Astrocyte of the spinal cord (primary cell): ENCODE results near the gene PCDHGB3.
A peak's percentile ranks its signal among the peaks of the same experiment; 100 is the strongest.
"Not testable (repeated sequence)": the region's sequence is repeated elsewhere in the genome, so short reads cannot be mapped to it uniquely, and the experiment has no call there.

Experiments used
- DNase-seq: peaks from one replicate; pipeline ENCODE4 v3.0.0; 2011; ENCODE audit warnings: low read depth, low spot score
- H3K4me3 ChIP-seq: 2 replicates; pipeline ENCODE4 v1.5.1; 2011; ENCODE audit warnings: low read depth, mild to moderate bottlenecking, low read length, moderate library complexity
- CTCF ChIP-seq: IDR thresholded peaks from 2 replicates; pipeline ENCODE4 v1.5.1; 2012; ENCODE audit warnings: low read depth, mild to moderate bottlenecking, low read length, inconsistent platforms
- in situ Hi-C: cut with HindIII; loops from 2 replicates; pipeline ENCODE4 v1.10.0; 2017; ENCODE audit warnings: low sequenced_read_pairs

Gene PCDHGB3

GRCh38 chr5:141338538-141339306, 31.3 kb upstream of the PCDHGB3 start, which contains the start of gene PCDHGA2:
PCDHGA2 (plus strand) TSS chr5:141338760.
- peak; percentile 56 for TF ChIP-seq CTCF
- in situ Hi-C loops: no loop called here
- H3K4me3 ChIP-seq: peak within 1 kb of the TSS; percentile 31
- DNase-seq: peak; percentile 67

DNA sequence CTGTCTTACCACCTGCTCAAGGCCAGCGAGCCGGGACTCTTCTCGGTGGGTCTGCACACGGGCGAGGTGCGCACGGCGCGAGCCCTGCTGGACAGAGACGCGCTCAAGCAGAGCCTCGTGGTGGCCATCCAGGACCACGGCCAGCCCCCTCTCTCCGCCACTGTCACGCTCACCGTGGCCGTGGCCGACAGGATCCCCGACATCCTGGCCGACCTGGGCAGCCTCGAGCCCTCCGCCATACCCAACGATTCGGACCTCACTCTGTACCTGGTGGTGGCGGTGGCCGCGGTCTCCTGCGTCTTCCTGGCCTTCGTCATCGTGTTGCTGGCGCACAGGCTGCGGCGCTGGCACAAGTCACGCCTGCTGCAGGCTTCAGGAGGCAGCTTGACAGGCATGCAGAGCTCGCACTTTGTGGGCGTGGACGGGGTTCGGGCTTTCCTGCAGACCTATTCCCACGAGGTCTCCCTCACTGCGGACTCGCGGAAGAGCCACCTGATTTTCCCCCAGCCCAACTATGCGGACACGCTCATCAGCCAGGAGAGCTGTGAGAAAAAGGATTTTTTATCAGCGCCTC, 29.2 kb upstream of the PCDHGB3 start:
- in situ Hi-C loops, H3K4me3 ChIP-seq, DNase-seq: not testable (repeated sequence)

- in situ Hi-C loops: no loop called here
- no peak for TF ChIP-seq CTCF
- H3K4me3 ChIP-seq: no peak overlapping the region
- no peak for DNase-seq
Observed at GRCh38 chr5:141342773-141343172, 27.3 kb upstream of the PCDHGB3 start.

DNA sequence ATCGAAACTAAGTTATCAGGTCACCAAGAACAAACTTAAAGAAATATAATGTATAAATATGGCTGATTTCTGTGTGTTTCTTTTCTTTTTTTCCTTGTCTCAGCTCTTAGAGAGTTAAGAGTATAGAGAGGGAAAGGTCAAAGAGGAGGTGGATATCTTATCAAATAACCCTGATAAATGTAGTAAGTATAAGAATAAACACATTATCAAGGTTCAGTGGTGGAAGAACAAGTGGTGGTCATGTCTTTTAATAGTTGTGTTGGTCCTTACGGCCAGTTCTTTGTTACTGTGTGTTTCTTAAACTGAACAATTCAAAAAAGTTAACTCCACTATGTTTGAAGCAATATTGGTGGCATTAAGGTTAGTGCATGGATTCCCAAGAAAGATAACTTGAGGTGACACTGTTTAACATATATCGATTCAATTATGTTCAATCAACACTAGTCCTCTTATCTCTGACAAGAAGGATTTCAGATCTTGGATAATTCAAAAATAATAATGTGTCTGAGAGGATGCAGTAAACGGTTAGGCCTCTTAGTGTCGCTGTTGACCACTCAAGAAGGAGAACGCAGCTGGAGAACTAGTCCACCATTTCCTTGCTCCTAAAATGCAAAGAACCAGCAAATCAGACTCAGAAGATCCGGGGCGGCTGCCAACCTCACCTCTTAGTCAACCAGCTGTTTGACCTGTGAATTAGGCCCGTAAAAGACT, 26.6 kb upstream of the PCDHGB3 start, which contains the start of gene PCDHGA3:
Gene PCDHGA3, plus strand, starts transcription at position 588 of the 711 bp plus-strand sequence. CDS start 205 bp downstream, outside the sequence.
- peak; percentile 62 for DNase-seq
- TF ChIP-seq CTCF: peak; percentile 49
- H3K4me3 ChIP-seq: peak within 1 kb of the TSS; percentile 39
- in situ Hi-C loops: no loop called here

GRCh38 chr5:141343953-141344463, 26.0 kb upstream of the PCDHGB3 start:
- in situ Hi-C loops: no loop called here
- TF ChIP-seq CTCF: no peak
- DNase-seq: no peak
- peak overlapping the region; percentile 39 for H3K4me3 ChIP-seq

GRCh38 chr5:141345327-141345726, 24.7 kb upstream of the PCDHGB3 start:
- H3K4me3 ChIP-seq: no peak overlapping the region
- no peak for DNase-seq
- in situ Hi-C loops: no loop called here
- no peak for TF ChIP-seq CTCF

DNA sequence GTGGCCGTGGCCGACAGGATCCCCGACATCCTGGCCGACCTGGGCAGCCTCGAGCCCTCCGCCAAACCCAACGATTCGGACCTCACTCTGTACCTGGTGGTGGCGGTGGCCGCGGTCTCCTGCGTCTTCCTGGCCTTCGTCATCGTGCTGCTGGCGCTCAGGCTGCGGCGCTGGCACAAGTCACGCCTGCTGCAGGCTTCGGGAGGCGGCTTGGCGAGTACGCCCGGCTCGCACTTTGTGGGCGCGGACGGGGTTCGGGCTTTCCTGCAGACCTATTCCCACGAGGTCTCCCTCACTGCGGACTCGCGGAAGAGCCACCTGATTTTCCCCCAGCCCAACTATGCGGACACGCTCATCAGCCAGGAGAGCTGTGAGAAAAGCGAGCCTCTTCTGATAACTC, 24.0 kb upstream of the PCDHGB3 start:
- H3K4me3 ChIP-seq, DNase-seq, in situ Hi-C loops: not testable (repeated sequence)
